Measurements from ENCODE around the gene FCGR2B.
"Not testable (repeated sequence)": the region's sequence is repeated elsewhere in the genome, so short reads cannot be mapped to it uniquely, and the experiment has no call there.

The FCGR2B gene

DNA sequence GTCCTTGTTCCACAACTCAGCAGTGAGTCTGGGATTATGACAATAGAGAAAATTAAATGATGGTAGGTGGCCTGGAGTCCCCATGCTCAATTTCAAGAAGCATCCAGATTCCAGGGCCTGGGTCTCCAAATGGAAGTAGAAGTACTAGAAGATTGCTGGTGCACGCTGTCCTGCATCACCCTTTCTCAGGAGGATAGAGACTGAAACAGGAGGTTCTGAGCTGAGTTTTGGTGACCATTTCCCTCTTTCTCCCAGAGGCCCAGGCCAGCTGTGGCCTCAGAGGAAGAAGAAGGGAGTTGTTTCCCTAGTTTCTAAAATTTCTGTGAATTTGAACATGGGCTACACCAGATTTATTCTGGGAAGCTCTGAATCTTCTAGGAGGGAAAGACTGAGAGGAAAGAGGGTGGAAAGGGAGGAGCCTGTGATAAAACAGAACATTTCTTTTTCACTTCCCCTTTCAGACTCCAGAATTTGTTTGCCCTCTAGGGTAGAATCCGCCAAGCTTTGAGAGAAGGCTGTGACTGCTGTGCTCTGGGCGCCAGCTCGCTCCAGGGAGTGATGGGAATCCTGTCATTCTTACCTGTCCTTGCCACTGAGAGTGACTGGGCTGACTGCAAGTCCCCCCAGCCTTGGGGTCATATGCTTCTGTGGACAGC is at the start of gene FCGR2B:
Gene FCGR2B (plus strand): TSS at position 460 of the 656 bp plus-strand sequence. CDS start 99 bp downstream, at position 559.
- H3K9me3 ChIP-seq (ENCODE audit: insufficient read depth, low read length); H3K36me3 ChIP-seq (ENCODE audit: insufficient read depth, insufficient read length, low read length); DNase-seq (ENCODE audit: low read depth, low spot score); H3K4me3 ChIP-seq (ENCODE audit: insufficient read length, low read depth); H3K27me3 ChIP-seq (ENCODE audit: insufficient read depth, insufficient read length); H3K4me1 ChIP-seq (ENCODE audit: insufficient read depth, insufficient read length); H3K9ac ChIP-seq (ENCODE audit: insufficient read length, low read depth): not testable (repeated sequence)

DNA sequence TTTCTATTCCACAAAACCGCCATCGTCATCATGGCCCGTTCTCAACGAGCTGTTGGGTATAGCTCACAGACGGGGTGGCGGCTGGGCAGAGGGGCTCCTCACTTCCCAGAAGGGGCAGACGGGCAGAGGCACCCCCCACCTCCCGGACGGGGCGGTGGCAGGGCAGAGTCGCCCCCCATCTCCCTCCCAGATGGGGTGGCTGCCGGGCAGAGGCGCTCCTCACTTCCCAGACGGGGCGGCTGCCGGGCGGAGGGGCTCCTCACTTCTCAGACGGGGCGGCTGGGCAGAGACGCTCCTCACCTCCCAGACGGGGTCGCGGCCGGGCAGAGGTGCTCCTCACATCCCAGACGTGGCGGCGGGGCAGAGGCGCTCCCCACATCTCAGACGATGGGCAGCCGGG is 46.5 kb upstream of the FCGR2B start:
- H3K9me3 ChIP-seq (ENCODE audit: insufficient read depth, low read length); H3K4me1 ChIP-seq (ENCODE audit: insufficient read depth, insufficient read length); H3K4me3 ChIP-seq (ENCODE audit: insufficient read length, low read depth); H3K36me3 ChIP-seq (ENCODE audit: insufficient read depth, insufficient read length, low read length); H3K27me3 ChIP-seq (ENCODE audit: insufficient read depth, insufficient read length); H3K9ac ChIP-seq (ENCODE audit: insufficient read length, low read depth); DNase-seq (ENCODE audit: low read depth, low spot score): not testable (repeated sequence)

DNA sequence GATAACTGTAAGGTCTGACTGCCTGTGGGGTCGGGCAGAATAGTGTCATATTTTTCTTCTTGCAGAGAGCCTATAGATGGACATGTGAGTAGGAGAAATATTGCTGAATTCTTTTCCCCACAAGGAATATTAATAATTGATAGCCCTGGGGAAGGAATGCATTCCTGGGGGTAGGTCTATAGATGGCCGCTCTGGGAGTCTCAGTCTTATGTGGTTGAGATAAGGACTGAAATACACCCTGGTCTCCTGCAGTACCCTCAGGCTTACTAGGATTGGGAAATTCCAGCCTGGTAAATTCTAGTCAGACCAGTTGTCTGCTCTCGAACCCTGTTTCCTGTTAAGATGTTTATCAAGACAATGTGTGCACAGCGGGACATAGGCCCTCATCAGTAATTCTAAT is 44.4 kb upstream of the FCGR2B start:
- H3K9ac ChIP-seq (ENCODE audit: insufficient read length, low read depth); H3K9me3 ChIP-seq (ENCODE audit: insufficient read depth, low read length); DNase-seq (ENCODE audit: low read depth, low spot score); H3K4me1 ChIP-seq (ENCODE audit: insufficient read depth, insufficient read length); H3K4me3 ChIP-seq (ENCODE audit: insufficient read length, low read depth); H3K36me3 ChIP-seq (ENCODE audit: insufficient read depth, insufficient read length, low read length): not testable (repeated sequence)
- peaks cover 22% of the 10 kb centered on the region for H3K27me3 ChIP-seq (ENCODE audit: insufficient read depth, insufficient read length)

DNA sequence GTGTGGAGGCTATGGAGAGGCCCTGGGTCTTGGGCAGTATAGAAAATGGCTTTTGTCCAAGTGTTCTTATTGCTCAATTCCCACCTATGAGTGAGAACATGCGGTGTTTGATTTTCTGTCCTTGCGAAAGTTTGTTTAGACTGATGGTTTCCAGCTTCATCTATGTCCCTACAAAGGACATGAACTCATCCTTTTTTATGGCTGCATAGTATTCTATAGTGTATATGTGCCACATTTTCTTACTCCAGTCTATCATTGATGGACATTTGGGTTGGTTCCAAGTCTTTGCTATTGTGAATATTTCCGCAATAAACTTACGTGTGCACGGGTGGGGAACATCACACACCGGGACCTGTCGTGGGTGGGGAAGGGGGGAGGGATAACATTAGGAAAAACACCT is 42.5 kb upstream of the FCGR2B start:
- H3K4me1 ChIP-seq (ENCODE audit: insufficient read depth, insufficient read length); DNase-seq (ENCODE audit: low read depth, low spot score); H3K36me3 ChIP-seq (ENCODE audit: insufficient read depth, insufficient read length, low read length); H3K9me3 ChIP-seq (ENCODE audit: insufficient read depth, low read length); H3K9ac ChIP-seq (ENCODE audit: insufficient read length, low read depth); H3K4me3 ChIP-seq (ENCODE audit: insufficient read length, low read depth): not testable (repeated sequence)
- H3K27me3 ChIP-seq (ENCODE audit: insufficient read depth, insufficient read length), result peaks cover 22% of the 10 kb centered on the region

DNA sequence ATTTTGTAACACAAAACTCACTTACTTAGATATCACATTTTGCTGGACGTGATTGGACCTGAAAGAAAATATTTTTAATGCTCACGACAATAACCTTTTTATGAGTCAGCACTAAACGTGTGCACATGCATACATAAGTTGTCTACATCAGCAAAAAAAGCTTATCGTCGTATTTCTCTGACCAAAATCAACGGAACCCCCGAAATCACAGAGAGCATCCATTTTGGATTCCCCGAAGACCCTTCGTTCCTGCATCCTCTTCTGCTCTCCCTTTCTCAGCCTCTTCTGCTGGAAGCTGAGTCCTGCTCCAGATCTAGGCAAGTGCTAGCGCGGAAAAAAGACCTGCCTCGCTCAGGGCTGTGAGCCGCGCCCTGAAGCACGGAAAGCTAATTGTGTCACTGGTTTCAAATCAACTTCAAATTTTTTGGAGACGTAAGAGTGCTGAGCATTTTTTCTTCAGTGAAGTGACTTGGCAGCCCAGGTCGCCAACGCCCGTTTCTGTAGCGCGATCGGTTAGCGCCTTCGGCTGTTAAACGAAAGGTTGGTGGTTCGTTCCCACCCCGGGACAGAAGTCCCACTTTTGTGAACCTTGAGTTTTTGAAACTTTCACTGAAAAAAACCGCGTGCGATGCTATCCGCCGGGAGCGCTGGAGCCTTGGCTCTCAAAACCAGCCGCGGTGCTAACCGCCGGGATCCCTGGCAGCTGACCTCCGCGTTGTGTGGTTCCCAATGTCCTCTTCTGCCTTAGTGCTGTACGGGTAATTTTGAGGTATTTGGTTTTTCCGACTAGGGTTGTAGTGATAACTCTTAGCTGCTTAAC is 41.6 kb upstream of the FCGR2B start:
- H3K4me3 ChIP-seq (ENCODE audit: insufficient read length, low read depth), result peak overlapping the region; percentile 65
- peak; percentile 87 for DNase-seq (ENCODE audit: low read depth, low spot score)
- not testable (repeated sequence) for H3K9me3 ChIP-seq (ENCODE audit: insufficient read depth, low read length); H3K36me3 ChIP-seq (ENCODE audit: insufficient read depth, insufficient read length, low read length); H3K4me1 ChIP-seq (ENCODE audit: insufficient read depth, insufficient read length)
- peaks cover 22% of the 10 kb centered on the region for H3K27me3 ChIP-seq (ENCODE audit: insufficient read depth, insufficient read length)
- peak overlapping the region; percentile 52 for H3K9ac ChIP-seq (ENCODE audit: insufficient read length, low read depth)

DNA sequence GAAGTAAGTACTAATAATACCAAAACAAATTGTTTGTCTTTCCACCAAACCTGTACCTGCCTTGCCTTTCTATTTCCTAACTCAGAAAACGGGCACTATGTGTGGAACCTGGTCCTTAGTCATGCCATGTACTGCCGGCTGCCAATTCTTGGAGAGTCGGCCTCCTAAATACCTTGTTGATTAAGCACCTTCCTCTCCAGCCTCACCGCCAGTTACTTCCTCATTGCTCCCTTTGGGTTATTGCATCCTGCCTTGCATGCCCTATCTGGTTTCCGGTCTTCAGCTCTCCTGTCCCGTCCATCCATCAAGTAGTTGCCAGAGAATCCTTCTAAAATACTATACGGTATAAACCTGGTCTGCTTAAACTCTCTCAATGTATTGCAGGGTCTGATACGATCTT is 40.9 kb upstream of the FCGR2B start:
- not testable (repeated sequence) for H3K36me3 ChIP-seq (ENCODE audit: insufficient read depth, insufficient read length, low read length); DNase-seq (ENCODE audit: low read depth, low spot score); H3K9ac ChIP-seq (ENCODE audit: insufficient read length, low read depth); H3K9me3 ChIP-seq (ENCODE audit: insufficient read depth, low read length); H3K4me1 ChIP-seq (ENCODE audit: insufficient read depth, insufficient read length)
- H3K27me3 ChIP-seq (ENCODE audit: insufficient read depth, insufficient read length), result peaks cover 22% of the 10 kb centered on the region
- peak overlapping the region; percentile 65 for H3K4me3 ChIP-seq (ENCODE audit: insufficient read length, low read depth)

DNA sequence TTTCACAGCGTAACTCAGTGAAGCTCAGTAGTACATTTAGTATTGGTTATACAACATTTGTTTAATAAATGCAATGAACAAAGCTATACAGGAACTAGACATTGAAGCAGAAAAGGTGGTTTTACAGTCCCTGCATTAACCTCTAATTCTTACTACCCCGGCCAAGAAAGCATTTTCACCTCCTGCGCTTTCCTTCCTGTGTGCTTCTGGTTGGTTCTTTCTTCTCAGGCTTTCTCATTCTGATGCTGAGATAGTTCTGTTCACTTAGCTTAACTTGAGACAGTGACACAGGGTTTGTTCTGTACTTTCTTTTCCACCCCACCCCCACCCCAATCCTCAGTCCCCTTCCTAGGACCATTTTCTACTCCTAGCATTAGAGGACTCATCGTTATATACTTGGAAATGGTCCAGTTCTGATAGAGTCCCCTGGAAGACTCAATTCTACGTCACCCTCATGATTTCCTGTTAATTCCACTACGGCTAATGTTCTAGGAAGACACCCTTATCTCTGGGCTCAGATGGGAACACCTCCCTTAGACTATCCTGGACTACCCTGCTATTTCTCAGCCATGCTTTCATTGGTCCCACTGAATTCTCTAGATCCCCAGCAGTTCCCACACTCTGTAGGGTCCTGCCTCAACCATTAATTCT is 39.4 kb upstream of the FCGR2B start:
- not testable (repeated sequence) for H3K4me1 ChIP-seq (ENCODE audit: insufficient read depth, insufficient read length); DNase-seq (ENCODE audit: low read depth, low spot score); H3K36me3 ChIP-seq (ENCODE audit: insufficient read depth, insufficient read length, low read length); H3K9me3 ChIP-seq (ENCODE audit: insufficient read depth, low read length); H3K4me3 ChIP-seq (ENCODE audit: insufficient read length, low read depth); H3K9ac ChIP-seq (ENCODE audit: insufficient read length, low read depth)
- H3K27me3 ChIP-seq (ENCODE audit: insufficient read depth, insufficient read length), result peaks cover 22% of the 10 kb centered on the region

DNA sequence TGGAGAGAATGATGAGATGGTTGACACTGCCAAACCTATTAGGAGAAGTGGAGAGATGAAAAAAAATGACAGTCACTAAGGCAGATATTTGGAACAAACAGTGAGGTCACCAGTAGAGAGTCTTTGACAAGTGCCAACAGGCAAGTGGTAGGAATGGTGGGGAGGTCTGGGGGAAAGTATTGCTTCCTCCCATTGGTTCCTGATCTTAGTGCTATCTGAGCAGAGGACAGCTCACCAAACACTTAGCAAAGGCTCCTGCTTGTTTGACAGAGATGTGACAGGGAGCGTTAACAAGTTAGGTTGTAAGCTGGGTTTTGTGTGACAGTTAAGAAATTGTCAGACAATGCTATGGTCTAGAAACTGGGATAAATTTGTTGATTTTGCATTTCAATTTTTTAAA is 38.3 kb upstream of the FCGR2B start:
- DNase-seq (ENCODE audit: low read depth, low spot score); H3K9ac ChIP-seq (ENCODE audit: insufficient read length, low read depth); H3K36me3 ChIP-seq (ENCODE audit: insufficient read depth, insufficient read length, low read length); H3K9me3 ChIP-seq (ENCODE audit: insufficient read depth, low read length); H3K4me3 ChIP-seq (ENCODE audit: insufficient read length, low read depth); H3K4me1 ChIP-seq (ENCODE audit: insufficient read depth, insufficient read length): not testable (repeated sequence)
- H3K27me3 ChIP-seq (ENCODE audit: insufficient read depth, insufficient read length), result peaks cover 22% of the 10 kb centered on the region

DNA sequence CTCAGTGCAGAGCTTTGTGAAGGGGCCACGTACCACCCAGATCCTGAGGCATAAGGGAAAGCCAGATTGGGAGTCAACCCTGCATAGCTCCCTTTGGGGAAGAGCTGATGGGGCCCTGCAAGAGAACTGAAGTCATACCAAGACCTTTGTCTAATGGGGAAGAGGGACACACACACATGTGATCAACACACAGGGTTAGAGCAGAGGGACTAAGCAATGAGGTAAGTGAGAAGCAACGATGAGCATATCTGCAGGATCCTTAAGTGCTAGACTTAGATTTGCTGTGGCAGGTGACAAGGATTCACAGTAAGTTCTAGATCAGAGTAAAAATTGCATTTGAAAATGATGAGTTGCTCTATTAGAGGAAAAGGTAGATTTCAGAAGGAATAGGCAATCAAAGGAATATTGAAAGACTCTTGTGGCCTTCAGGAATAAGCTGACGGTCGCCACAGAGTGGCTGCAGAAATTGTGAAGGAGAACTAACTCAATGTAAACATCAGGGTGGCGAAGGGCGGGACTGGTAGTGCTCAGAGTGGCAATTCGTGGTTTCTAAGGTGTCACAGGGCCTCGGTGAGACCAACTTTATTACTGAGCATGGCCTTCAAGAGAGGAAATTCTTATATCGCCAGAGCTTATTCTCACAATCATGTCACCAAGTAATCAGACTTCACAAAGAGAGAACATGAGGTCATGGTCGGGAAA is 36.3 kb upstream of the FCGR2B start:
- peaks cover 14% of the 10 kb centered on the region for H3K27me3 ChIP-seq (ENCODE audit: insufficient read depth, insufficient read length)
- H3K4me3 ChIP-seq (ENCODE audit: insufficient read length, low read depth); H3K4me1 ChIP-seq (ENCODE audit: insufficient read depth, insufficient read length); H3K9me3 ChIP-seq (ENCODE audit: insufficient read depth, low read length); DNase-seq (ENCODE audit: low read depth, low spot score); H3K36me3 ChIP-seq (ENCODE audit: insufficient read depth, insufficient read length, low read length); H3K9ac ChIP-seq (ENCODE audit: insufficient read length, low read depth): not testable (repeated sequence)

DNA sequence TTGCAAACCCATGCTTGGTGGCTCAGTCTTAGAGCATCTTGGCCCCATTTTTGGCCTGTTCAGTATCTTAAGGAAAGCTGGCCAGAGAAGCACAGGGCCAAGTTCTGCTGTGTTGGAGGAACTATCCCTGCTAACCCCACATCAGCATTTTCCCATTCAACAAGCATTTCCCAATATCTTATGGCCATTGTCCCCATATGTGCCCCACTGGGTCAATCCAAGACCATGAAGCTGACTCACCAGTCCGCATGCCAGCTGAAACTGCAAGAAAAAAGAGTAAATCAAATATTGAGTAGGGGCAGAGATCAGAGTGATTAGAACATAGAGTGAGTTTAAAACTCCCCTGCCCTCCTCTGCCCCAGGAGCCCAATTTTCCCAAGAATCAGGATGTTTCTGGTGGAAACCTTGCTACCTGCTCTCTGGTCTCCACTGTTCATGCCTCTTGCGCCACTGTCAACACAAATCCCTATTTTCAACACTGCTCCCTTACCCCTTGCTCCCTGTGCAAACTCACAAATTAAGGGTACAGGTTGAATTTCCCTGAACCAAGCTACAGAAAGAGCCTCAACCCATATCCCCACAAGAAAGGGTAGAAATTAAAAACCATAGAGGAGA is 32.7 kb upstream of the FCGR2B start:
- H3K4me1 ChIP-seq (ENCODE audit: insufficient read depth, insufficient read length); H3K27me3 ChIP-seq (ENCODE audit: insufficient read depth, insufficient read length); H3K9ac ChIP-seq (ENCODE audit: insufficient read length, low read depth); H3K9me3 ChIP-seq (ENCODE audit: insufficient read depth, low read length); DNase-seq (ENCODE audit: low read depth, low spot score); H3K36me3 ChIP-seq (ENCODE audit: insufficient read depth, insufficient read length, low read length); H3K4me3 ChIP-seq (ENCODE audit: insufficient read length, low read depth): not testable (repeated sequence)

All from NT2/D1 (cell line).